OCI-LY3 (cell line): ENCODE measurements around the gene TIMD4.

Experiments used
- H2AFZ ChIP-seq: fragments of 200-600, 300-600 bp; shearing (Covaris generic); 2 replicates; pipeline ENCODE4 v1.6.0; 2014; ENCODE audit warnings: antibody characterized with exemption, low read depth, low read length
- H3K27ac ChIP-seq: fragments of 200-600, 300-600 bp; sonication (generic); 2 replicates; pipeline ENCODE4 v1.5.1; 2014; ENCODE audit warnings: mild to moderate bottlenecking, low read length, moderate library complexity, mixed read lengths
- H3K27me3 ChIP-seq: fragments of 200-600, 300-600 bp; sonication (generic); 2 replicates; pipeline ENCODE4 v1.6.1; 2014; ENCODE audit warnings: low read depth, low read length, mixed read lengths
- H3K36me3 ChIP-seq: fragments of 200-600, 300-600 bp; sonication (generic); replicated peaks from 2 replicates; pipeline ENCODE3; 2014; ENCODE audit warnings: low read depth, low read length, mixed read lengths
- H3K4me1 ChIP-seq: fragments of 300-600, 200-600 bp; sonication (generic); 2 replicates; pipeline ENCODE4 v1.6.1; 2014; ENCODE audit warnings: low read length, mixed read lengths
- H3K4me2 ChIP-seq: fragments of 200-600, 300-600 bp; sonication (generic); 2 replicates; pipeline ENCODE4 v1.6.1; 2014; ENCODE audit warnings: low read length, mixed read lengths
- H3K4me3 ChIP-seq: fragments of 300-600, 200-600 bp; sonication (generic); 2 replicates; pipeline ENCODE4 v1.5.1; 2014; ENCODE audit warnings: antibody characterized with exemption, mild to moderate bottlenecking, low read length, moderate library complexity
- H3K79me2 ChIP-seq: fragments of 300-600, 200-600 bp; shearing (Covaris generic); 2 replicates; pipeline ENCODE4 v1.6.1; 2014; ENCODE audit warnings: mild to moderate bottlenecking, low read length, mixed read lengths
- H3K9ac ChIP-seq: fragments of 300-600, 200-600 bp; shearing (Covaris generic); 2 replicates; pipeline ENCODE4 v1.6.0; 2014; ENCODE audit warnings: mild to moderate bottlenecking, low read length, moderate library complexity
- H3K9me3 ChIP-seq: fragments of 200-600, 300-600 bp; shearing (Covaris generic); 2 replicates; pipeline ENCODE4 v1.6.1; 2014; ENCODE audit warnings: low read length, mixed read lengths; ENCODE audit not compliant: insufficient read depth
- H4K20me1 ChIP-seq: fragments of 200-600, 300-600 bp; sonication (generic); 2 replicates; pipeline ENCODE4 v1.6.1; 2016; ENCODE audit warnings: low read length, mixed read lengths; ENCODE audit not compliant: insufficient read depth
- CTCF ChIP-seq: fragments of 200-600, 300-600 bp; sonication (generic); IDR thresholded peaks from 2 replicates; pipeline ENCODE4 v1.5.1; 2014; ENCODE audit warnings: antibody characterized with exemption, low read length, low read depth
- EZH2phosphoT487 ChIP-seq: fragments of 200-600 bp; shearing (Covaris generic); IDR thresholded peaks from 2 replicates; pipeline ENCODE4 v1.6.1; 2018; ENCODE audit warnings: antibody characterized with exemption, mixed run types, low read depth

The TIMD4 gene

GRCh38 chr5:156984064-156984463 is 21.0 kb upstream of the TIMD4 start:
- Histone ChIP-seq H2AFZ (no peak overlapping the region), H3K36me3 (no peaks in the 10 kb centered on the region), H3K4me3 (no peak overlapping the region), H3K4me1 (peaks cover 7% of the 10 kb centered on the region), H3K9ac (no peak overlapping the region), H3K27ac (no peak overlapping the region), H3K79me2 (no peaks in the 10 kb centered on the region), H3K4me2 (no peak overlapping the region), H4K20me1 (no peaks in the 10 kb centered on the region), H3K27me3 (no peaks in the 10 kb centered on the region), H3K9me3 (no peaks in the 10 kb centered on the region)
- TF ChIP-seq EZH2phosphoT487 (no peak), CTCF (no peak)

- no peaks in the 10 kb centered on the region for H3K9me3 ChIP-seq
- no peak overlapping the region for H3K9ac ChIP-seq
- H3K79me2 ChIP-seq, result no peaks in the 10 kb centered on the region
- H3K36me3 ChIP-seq, result no peaks in the 10 kb centered on the region
- no peak overlapping the region for H3K27ac ChIP-seq
- no peak overlapping the region for H3K4me3 ChIP-seq
- H3K4me1 ChIP-seq, result peaks cover 7% of the 10 kb centered on the region
- H2AFZ ChIP-seq, result no peak overlapping the region
- no peaks in the 10 kb centered on the region for H3K27me3 ChIP-seq
- no peak for TF ChIP-seq CTCF
- no peak for TF ChIP-seq EZH2phosphoT487
- H4K20me1 ChIP-seq, result no peaks in the 10 kb centered on the region
- no peak overlapping the region for H3K4me2 ChIP-seq
Observed at GRCh38 chr5:156981481-156981880, 18.5 kb upstream of the TIMD4 start.

- H3K4me2 ChIP-seq, result no peak overlapping the region
- no peaks in the 10 kb centered on the region for H3K9me3 ChIP-seq
- no peak for TF ChIP-seq CTCF
- no peak for TF ChIP-seq EZH2phosphoT487
- H3K27ac ChIP-seq, result no peak overlapping the region
- H2AFZ ChIP-seq, result no peak overlapping the region
- no peaks in the 10 kb centered on the region for H3K4me1 ChIP-seq
- H3K9ac ChIP-seq, result no peak overlapping the region
- H3K4me3 ChIP-seq, result no peak overlapping the region
- no peaks in the 10 kb centered on the region for H4K20me1 ChIP-seq
- no peaks in the 10 kb centered on the region for H3K36me3 ChIP-seq
- no peaks in the 10 kb centered on the region for H3K27me3 ChIP-seq
- no peaks in the 10 kb centered on the region for H3K79me2 ChIP-seq
Observed at GRCh38 chr5:156974328-156974727, 11.3 kb upstream of the TIMD4 start.

- Histone ChIP-seq H3K27me3 (no peaks in the 10 kb centered on the region), H3K4me3 (no peak overlapping the region), H3K4me2 (no peak overlapping the region), H4K20me1 (no peaks in the 10 kb centered on the region), H2AFZ (no peak overlapping the region), H3K9ac (no peak overlapping the region), H3K79me2 (no peaks in the 10 kb centered on the region), H3K9me3 (no peaks in the 10 kb centered on the region), H3K4me1 (no peaks in the 10 kb centered on the region), H3K36me3 (no peaks in the 10 kb centered on the region), H3K27ac (no peak overlapping the region)
- TF ChIP-seq CTCF (no peak), EZH2phosphoT487 (no peak)
Observed at GRCh38 chr5:156971848-156972525, 9.0 kb upstream of the TIMD4 start.
